H54 (cell line): Measurements from ENCODE around the gene SCN5A.
"Not testable (repeated sequence)": the region's sequence is repeated elsewhere in the genome, so short reads cannot be mapped to it uniquely, and the experiment has no call there.

Experiments
- DNase-seq: peaks from one replicate; pipeline ENCODE4 v3.0.0; 2011; ENCODE audit warnings: low spot score, mixed read lengths; ENCODE audit not compliant: insufficient read length
- FAIRE-seq: peaks from 3 replicates; lab custom pipeline; 2011; peaks lifted over from hg19 to GRCh38; lab: Jason Lieb, UNC
- POLR2A ChIP-seq: IDR thresholded peaks from 2 replicates; pipeline ENCODE4 v1.6.1; 2011; ENCODE audit warnings: low read depth, mild to moderate bottlenecking, low read length

The SCN5A gene

DNA sequence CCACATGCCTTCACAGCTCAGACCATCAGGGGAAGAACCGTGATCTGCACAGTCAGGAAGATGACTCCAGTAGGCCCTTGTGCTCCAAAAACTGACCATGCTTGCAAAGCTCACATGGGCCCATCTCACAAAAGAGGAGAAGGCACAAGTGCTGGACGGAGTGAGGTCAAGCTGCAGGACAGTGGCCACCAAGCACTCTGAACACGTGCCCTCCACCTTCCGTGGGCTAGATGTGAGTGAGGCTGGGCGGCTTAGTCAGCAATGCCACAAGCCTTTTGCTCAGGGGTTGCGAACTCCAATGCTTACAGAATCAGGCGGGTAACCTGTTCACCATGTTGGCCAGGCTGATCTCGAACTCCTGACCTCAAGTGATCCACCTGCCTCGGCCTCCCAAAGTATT, 70.9 kb downstream of the SCN5A start:
- DNase-seq = no peak
- FAIRE-seq = no peak

DNA sequence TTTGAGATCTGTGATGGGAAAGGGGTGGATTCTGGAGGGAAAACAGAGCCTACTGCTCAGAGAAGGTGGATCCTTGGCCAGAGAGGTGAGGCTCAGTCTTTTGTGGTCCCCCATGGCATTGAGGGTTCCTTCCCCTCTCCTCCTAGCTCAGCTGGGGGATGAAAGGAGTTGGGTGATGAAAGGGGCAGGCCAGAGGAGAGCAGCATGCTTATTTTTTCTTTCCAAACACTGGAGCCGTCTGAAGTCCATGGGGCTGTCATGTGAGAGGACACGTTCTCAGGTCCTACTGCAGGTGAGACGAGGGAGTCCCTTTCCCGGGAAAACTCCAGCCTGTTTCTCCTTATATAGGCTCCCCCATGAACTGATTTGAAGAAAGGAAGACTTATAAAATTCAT, 71.4 kb downstream of the SCN5A start:
- no peak for TF ChIP-seq POLR2A
- FAIRE-seq = no peak
- DNase-seq = no peak

More for the DNA sequence above, 70.9 kb downstream of the SCN5A start:
- no peak for TF ChIP-seq POLR2A

DNA sequence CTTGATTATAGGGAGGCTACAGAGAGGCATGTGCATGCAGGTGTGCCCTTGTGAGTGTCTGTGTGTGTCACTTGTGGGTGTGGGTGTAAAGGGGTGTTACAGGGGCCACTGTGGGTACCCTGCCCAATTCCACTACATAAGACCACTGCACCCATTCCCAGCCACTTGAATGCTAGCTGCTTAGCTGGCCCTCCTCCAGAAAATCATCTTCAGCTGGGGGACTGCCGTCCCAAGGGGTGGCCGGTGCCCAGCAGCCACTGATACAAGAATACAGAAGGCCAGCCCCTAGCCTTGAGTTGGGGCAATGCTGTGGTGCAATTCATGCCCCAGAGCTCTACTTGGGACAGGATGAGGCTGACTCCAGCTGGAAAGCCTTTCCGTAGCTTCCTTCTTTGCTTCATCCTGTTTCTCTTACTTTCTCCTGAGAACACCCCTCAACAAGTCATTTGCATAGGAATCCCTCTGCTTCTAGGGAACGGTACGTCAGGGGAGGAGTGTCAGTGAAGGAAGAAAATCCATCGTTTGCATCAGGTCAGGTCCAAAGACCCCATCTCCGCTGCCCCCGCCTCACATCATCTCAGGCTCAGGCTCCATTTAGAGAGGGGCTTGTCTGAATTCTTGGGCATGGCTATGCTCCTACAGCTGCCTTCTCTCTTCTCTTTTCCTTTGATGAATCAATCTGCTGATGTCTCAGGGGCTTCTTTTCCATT, 72.0 kb downstream of the SCN5A start:
- TF ChIP-seq POLR2A = no peak
- DNase-seq (no peak), FAIRE-seq (no peak)

- FAIRE-seq (no peak), DNase-seq (no peak)
- TF ChIP-seq POLR2A = no peak
Measured at GRCh38 chr3:38576526-38577370, 72.7 kb downstream of the SCN5A start.

DNA sequence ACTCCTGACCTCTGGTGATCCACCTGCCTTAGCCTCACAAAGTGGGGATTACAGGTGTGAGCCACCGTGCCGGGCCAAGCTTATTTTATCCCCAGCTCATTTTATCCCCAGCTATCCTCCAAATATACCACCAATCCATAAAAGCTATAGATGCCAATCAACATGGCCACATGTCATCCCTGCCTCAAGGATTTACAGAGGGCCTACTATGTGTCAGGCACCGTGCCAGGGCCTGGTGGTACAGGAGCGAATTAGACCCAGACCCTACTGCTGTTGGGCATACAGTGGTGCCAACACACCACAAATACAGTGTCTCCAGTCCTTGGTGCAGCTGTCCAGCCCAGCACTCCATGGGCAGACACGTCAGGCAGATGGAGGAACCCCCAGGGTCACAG, 73.4 kb downstream of the SCN5A start:
- no peak for FAIRE-seq
- DNase-seq = no peak
- TF ChIP-seq POLR2A = no peak

DNA sequence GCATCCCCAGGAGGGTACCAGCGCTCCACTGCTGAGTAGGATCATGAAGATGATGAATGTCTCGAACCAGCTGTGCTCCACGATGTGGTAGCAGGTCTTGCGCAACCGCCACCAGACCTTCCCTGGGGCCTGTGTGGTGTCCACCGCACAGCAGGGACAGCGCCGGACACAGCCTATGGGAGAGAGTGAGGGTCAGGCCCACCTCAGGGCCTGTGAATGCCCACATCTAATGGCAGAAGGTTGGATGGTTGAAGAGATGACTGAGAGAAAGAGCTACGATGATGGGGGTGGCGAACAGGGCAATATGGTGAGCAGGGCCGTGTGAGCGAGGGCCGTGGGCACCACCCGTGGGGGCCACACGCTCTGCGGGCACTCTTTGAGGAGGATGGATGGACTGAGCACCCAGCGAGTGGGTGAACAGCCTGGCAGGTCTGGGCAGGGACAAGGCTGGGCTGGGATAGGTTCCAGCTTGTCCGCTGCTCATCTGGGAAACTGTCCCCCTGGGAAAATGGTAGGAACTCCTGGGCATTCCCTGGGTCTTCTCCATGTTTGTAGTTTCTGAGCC, 74.1 kb downstream of the SCN5A start:
- DNase-seq (no peak), FAIRE-seq (no peak)
- TF ChIP-seq POLR2A = no peak

GRCh38 chr3:38574411-38575278, 74.8 kb downstream of the SCN5A start:
- FAIRE-seq (no peak), DNase-seq (peak; percentile 21)

GRCh38 chr3:38573556-38573955, 75.9 kb downstream of the SCN5A start:
- no peak for FAIRE-seq
- no peak for DNase-seq
- no peak for TF ChIP-seq POLR2A

More at GRCh38 chr3:38574411-38575278, 74.8 kb downstream of the SCN5A start:
- TF ChIP-seq POLR2A = no peak

DNA sequence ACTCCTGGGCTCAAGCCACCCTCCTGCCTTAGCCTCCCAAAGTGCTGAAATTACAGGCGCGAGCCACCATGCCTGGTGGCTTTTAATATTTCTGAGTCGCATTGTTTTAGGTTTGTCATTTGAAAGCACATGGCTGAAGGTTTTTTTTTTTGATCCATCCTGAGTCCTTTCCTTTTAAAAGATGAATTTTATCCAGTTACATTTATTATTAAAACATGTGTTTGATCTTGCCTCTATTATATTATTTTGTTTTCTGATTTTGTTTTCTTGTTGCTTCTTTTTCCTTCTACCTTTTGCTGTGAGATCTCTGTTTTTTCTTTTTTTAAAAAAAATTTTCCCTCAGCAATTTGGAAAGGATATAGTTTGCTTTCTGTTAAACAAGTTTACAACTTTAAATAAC, 76.4 kb downstream of the SCN5A start:
- no peak for TF ChIP-seq POLR2A
- no peak for FAIRE-seq
- DNase-seq = no peak

GRCh38 chr3:38567498-38567897, 82.0 kb downstream of the SCN5A start:
- FAIRE-seq (no peak), DNase-seq (no peak)
- no peak for TF ChIP-seq POLR2A

DNA sequence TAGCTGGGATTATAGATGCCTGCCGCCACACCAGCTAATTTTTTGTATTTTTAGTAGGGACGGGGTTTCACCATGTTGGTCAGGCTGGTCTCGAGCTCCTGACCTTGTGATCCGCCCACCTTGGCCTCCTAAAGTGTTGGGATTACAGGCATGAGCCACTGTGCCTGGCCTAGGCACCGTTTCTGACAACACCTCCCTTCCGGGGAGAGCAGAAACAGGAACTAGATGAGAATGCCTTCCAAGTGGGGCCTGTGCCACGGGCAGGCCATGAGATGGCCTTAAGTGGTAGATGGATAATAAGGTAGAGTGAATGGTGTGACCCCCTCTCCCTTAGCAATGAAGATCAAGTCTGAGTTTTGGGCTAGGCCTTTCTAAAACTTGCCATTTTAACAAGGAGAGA, 82.7 kb downstream of the SCN5A start:
- DNase-seq, FAIRE-seq: not testable (repeated sequence)

- FAIRE-seq (no peak), DNase-seq (no peak)
- no peak for TF ChIP-seq POLR2A
Measured at GRCh38 chr3:38566215-38566528, 83.3 kb downstream of the SCN5A start.

- DNase-seq (no peak), FAIRE-seq (no peak)
- no peak for TF ChIP-seq POLR2A
Measured at GRCh38 chr3:38565339-38566214, 83.9 kb downstream of the SCN5A start.
